ENCODE data around the gene HCRTR1.

Gene HCRTR1

DNA sequence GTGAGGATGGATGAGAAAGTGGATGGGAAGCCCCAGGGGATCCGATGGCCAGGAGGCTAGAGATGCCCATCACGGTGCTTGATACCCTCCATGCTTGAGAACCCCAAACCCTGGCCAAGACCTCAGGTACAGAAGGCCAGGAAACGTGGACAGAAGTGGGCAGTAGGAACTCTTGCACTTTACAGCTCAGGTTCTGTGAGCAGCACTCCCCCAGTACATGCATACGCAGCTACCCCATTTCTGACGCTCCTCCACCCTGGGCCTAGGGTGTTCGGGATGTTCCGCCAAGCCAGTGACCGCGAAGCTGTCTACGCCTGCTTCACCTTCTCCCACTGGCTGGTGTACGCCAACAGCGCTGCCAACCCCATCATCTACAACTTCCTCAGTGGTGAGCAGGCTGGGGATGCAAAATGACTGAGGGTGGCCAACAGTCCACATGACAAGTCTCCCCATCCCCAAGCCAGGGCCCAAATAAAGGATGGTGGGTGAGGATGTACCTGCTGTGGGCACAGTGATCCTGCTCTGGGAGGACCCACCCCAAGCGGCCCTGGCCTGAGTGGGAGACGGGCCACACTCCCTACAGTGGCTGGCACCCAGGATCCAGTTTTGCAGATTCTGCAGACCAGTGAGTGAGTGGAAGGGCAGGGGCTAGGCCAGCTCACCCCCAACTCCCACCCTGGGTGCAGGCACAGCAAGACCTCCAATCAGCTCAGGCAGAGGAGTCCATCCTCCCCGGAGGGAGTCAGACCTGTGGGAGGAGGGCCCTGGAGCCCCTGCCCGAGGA lies 7.4 kb downstream of the HCRTR1 start:
- Histone ChIP-seq H3K27ac (peak overlapping the region in 8 of 11 experiments; percentile 30 to 69 (median 63); a peak in 16 of 22 replicates), H3K27me3 (no peaks in the 10 kb centered on the region), H3K4me3 (no peak overlapping the region), H3K9ac (peak overlapping the region in 1 of 11 experiments; percentile 30; a peak in 1 of 22 replicates), H4K20me1 (peaks cover 0 to 28% (median 0%) of the 10 kb centered on the region in 11 experiments; a peak in 4 of 22 replicates), H3K4me2 (peak overlapping the region; percentile 29 to 81 (median 62); a peak in 20 of 22 replicates), H3K36me3 (peaks cover 21 to 32% (median 25%) of the 10 kb centered on the region in 11 experiments), H3K4me1 (peaks cover 24 to 63% (median 48%) of the 10 kb centered on the region in 10 experiments), H3K9me3 (replicated peaks in 1 of 11) (no peaks in the 10 kb centered on the region)
- TF ChIP-seq Cebpa-rat (IDR thresholded peaks at IDR 0.05) = no peak

DNA sequence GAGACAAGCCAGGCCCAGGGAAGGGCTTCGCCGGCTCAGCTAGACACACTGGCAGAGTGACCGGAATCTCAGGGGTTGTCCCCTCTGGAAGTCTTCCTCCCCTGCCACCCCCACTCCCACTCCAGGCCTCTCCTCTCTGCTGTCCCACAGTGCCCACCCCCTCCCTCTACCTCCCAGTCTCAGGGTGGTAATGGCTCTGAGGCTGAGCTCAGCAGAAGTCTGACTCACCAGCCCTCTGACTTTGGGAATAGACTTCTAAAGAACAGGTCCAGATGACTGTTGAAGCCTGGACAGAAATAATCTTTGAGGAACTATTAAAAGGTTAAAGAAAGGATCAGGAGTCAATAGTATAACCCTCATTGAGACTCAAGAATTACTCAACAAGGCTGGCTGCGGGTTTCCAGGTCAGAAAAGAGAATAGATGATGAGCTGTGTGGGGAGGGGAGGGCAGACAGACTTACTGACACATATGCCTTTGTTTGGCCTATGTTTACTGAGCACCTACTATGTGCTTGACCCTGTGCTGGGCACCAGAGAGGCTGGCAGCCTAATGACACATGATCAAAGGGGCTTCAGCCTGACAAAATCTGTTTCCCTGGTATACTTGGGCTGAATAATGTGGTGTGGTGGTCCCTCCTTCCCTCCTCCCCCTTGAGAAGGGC lies 8.2 kb downstream of the HCRTR1 start:
- peak overlapping the region in 8 of 11 experiments; percentile 30 to 69 (median 63); a peak in 14 of 22 replicates for H3K27ac ChIP-seq
- peaks cover 29 to 39% (median 33%) of the 10 kb centered on the region in 11 experiments for H3K36me3 ChIP-seq
- peak overlapping the region in 4 of 11 experiments; percentile 8 to 44 (median 10); a peak in 1 of 22 replicates for H3K9ac ChIP-seq
- H4K20me1 ChIP-seq = peaks cover 0 to 36% (median 0%) of the 10 kb centered on the region in 11 experiments; a peak in 4 of 22 replicates
- H3K4me3 ChIP-seq = no peak overlapping the region
- no peaks in the 10 kb centered on the region for H3K27me3 ChIP-seq
- no peak for TF ChIP-seq Cebpa-rat (IDR thresholded peaks at IDR 0.05)
- no peaks in the 10 kb centered on the region for H3K9me3 ChIP-seq (replicated peaks in 1 of 11)
- H3K4me1 ChIP-seq = peaks cover 19 to 58% (median 45%) of the 10 kb centered on the region in 10 experiments
- peak overlapping the region in 5 of 11 experiments; percentile 24 to 75 (median 63); a peak in 11 of 22 replicates for H3K4me2 ChIP-seq

DNA sequence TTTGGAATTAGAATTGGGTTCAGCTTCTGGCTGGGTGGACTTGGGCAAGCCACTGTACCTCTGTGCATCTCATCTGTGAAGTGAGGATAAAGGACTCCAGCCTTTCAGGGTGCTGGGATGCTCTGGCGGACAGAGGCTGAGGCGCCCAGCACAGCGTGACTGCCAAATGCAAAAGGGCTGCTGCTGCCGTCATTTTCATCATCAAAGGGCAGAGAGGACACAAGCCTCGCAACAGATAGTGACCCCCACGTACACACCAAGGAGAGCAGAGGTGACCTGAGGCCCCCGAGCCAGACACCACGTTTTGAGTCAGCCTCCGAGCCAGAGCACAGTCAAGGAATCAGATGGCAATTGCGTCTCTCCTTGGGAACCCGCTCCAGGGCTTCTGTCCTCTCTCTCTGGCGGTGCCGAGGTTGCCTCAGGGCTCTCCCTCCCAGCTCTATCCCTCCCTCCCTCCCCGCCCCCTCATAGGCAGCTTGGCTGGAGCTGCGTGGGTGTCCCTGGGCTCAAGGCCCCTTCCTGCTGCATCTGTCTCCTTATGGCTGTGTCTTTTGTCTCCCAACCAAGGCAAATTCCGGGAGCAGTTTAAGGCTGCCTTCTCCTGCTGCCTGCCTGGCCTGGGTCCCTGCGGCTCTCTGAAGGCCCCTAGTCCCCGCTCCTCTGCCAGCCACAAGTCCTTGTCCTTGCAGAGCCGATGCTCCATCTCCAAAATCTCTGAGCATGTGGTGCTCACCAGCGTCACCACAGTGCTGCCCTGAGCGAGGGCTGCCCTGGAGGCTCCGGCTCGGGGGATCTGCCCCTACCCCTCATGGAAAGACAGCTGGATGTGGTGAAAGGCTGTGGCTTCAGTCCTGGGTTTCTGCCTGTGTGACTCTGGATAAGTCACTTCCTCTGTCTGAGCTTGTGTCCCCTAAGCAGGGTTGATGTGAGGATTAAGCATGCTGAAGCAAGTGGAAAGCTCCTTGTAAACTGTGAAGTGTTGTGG lies 9.0 kb downstream of the HCRTR1 start:
- peaks cover 37 to 48% (median 41%) of the 10 kb centered on the region in 11 experiments for H3K36me3 ChIP-seq
- TF ChIP-seq Cebpa-rat (IDR thresholded peaks at IDR 0.05) = no peak
- H3K27ac ChIP-seq = peak overlapping the region in 9 of 11 experiments; percentile 7 to 69 (median 62); a peak in 16 of 22 replicates
- no peaks in the 10 kb centered on the region for H3K27me3 ChIP-seq
- H3K9ac ChIP-seq = peak overlapping the region in 8 of 11 experiments; percentile 7 to 48 (median 36); a peak in 10 of 22 replicates
- peak overlapping the region in 8 of 11 experiments; percentile 18 to 75 (median 54); a peak in 13 of 22 replicates for H3K4me2 ChIP-seq
- H3K4me1 ChIP-seq = peaks cover 23 to 58% (median 46%) of the 10 kb centered on the region in 10 experiments
- peaks cover 0 to 40% (median 0%) of the 10 kb centered on the region in 11 experiments; a peak in 4 of 22 replicates for H4K20me1 ChIP-seq
- no peak overlapping the region for H3K4me3 ChIP-seq
- H3K9me3 ChIP-seq (replicated peaks in 1 of 11) = no peaks in the 10 kb centered on the region

DNA sequence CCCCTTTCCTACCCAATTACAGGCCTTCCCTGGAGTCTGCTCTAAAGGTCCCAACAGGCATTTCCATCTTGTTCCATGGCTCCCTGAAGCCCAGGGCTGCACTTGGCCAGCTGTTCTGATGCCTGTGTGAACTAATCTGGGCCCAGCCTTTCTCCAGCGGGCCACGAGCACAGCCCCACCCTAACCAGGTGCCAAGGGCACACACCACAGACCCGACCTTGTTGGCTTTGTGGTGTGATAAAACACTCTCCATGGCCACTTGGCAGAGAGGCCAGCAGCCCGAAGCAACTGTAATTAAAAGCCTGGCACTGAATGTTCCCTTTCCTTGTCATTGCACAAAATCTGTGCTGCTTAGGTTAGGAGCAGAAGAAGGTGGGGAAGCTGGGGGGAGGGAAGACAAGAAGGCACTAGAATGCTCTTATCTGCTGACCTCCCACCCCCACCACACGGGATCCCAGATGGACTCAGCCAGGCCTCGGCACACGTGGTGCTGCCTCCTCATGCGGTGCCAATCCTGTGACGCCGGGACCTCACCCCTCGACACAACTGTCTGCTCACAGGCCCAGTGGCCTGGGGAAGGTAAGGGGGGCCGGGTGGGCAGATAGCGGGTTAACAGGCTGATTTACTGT lies 9.9 kb downstream of the HCRTR1 start:
- Histone ChIP-seq H3K9me3 (replicated peaks in 1 of 11) (no peaks in the 10 kb centered on the region), H3K4me2 (peak overlapping the region in 8 of 11 experiments; percentile 18 to 75 (median 54); a peak in 13 of 22 replicates), H3K36me3 (peaks cover 46 to 57% (median 50%) of the 10 kb centered on the region in 11 experiments), H3K27me3 (no peaks in the 10 kb centered on the region), H3K27ac (peak overlapping the region in 8 of 11 experiments; percentile 7 to 69 (median 53); a peak in 13 of 22 replicates), H3K4me1 (peaks cover 32 to 60% (median 52%) of the 10 kb centered on the region in 10 experiments), H4K20me1 (peaks cover 0 to 46% (median 4%) of the 10 kb centered on the region in 11 experiments; a peak in 10 of 22 replicates), H3K9ac (peak overlapping the region in 9 of 11 experiments; percentile 5 to 48 (median 31); a peak in 10 of 22 replicates), H3K4me3 (no peak overlapping the region)
- TF ChIP-seq Cebpa-rat (IDR thresholded peaks at IDR 0.05) = no peak

DNA sequence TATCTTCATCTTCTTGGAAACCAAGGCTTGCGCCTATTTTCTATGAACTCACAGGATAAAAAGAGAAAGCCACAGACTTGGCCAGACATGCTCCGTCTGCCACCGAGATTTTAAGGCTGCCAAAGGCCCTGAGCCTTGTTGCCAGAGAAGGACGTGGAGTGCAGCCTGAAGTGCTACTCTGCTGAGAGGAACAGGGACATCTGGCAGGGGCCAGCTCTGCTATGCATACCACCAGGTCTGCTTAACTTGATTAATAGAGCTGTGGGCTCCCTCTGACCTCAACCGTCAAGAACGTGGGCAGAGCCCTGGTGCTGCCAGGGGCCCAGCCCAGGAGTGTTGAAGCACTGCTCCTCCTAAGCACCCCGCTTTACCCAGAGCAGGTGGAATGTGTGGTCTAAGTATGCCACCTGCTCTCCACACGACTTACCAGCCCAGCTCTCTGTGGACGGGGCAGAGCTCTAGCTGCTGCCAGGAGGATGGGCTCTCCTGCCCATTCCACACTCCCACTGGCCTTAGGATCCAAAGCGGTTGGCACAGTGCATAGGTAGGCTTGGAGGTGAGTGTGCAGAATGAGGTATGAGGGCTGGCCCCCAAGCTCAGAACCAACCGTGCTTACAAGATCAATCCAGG lies 10.6 kb downstream of the HCRTR1 start:
- peak overlapping the region in 3 of 11 experiments; percentile 43 to 64 (median 63); a peak in 2 of 22 replicates for H3K4me2 ChIP-seq
- H3K27me3 ChIP-seq = no peaks in the 10 kb centered on the region
- TF ChIP-seq Cebpa-rat (IDR thresholded peaks at IDR 0.05) = no peak
- H3K9ac ChIP-seq = peak overlapping the region in 3 of 11 experiments; percentile 31 to 48 (median 32); a peak in 1 of 22 replicates
- peaks cover 0 to 52% (median 7%) of the 10 kb centered on the region in 11 experiments; a peak in 12 of 22 replicates for H4K20me1 ChIP-seq
- H3K9me3 ChIP-seq (replicated peaks in 1 of 11) = no peaks in the 10 kb centered on the region
- H3K27ac ChIP-seq = peak overlapping the region in 3 of 11 experiments; percentile 7 to 64 (median 18); a peak in 2 of 22 replicates
- no peak overlapping the region for H3K4me3 ChIP-seq
- H3K36me3 ChIP-seq = peaks cover 52 to 63% (median 56%) of the 10 kb centered on the region in 11 experiments
- H3K4me1 ChIP-seq = peaks cover 33 to 65% (median 52%) of the 10 kb centered on the region in 10 experiments

DNA sequence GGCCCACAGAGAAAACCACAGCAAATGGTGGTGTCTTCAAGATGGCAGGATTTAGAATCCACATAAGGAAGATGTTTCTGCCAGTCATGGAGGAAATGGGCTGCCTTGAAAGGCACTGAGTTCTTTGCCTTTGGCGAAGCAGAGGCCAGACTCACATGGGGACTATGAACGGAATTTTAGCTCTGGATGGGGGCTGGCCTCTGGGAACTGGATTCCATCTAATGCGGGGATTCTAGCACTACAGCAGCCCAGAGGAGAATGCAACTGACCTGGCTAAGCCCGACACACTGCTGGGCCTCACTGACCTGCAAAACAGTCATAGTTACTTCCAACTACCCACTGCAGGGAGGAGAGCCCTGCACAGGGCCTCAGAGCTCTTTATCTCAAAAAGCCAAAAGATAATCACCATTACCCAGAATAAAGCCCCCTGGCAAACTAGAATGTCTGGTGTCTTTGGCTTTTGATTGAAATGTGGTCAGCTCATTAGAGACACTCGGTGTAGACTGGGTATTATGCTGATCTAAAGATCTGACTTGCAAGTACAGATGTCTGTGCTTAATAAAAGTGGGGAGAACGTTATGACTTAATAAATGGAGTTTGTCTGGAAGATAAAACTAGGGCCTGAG lies 11.6 kb downstream of the HCRTR1 start:
- no peaks in the 10 kb centered on the region for H3K9me3 ChIP-seq (replicated peaks in 1 of 11)
- no peaks in the 10 kb centered on the region for H3K27me3 ChIP-seq
- H3K4me3 ChIP-seq = no peak overlapping the region
- peaks cover 61 to 72% (median 65%) of the 10 kb centered on the region in 11 experiments for H3K36me3 ChIP-seq
- H3K9ac ChIP-seq = no peak overlapping the region
- H3K27ac ChIP-seq = no peak overlapping the region
- no peak for TF ChIP-seq Cebpa-rat (IDR thresholded peaks at IDR 0.05)
- H4K20me1 ChIP-seq = peaks cover 0 to 52% (median 9%) of the 10 kb centered on the region in 11 experiments; a peak in 13 of 22 replicates
- H3K4me2 ChIP-seq = no peak overlapping the region
- H3K4me1 ChIP-seq = peaks cover 26 to 56% (median 43%) of the 10 kb centered on the region in 10 experiments

DNA sequence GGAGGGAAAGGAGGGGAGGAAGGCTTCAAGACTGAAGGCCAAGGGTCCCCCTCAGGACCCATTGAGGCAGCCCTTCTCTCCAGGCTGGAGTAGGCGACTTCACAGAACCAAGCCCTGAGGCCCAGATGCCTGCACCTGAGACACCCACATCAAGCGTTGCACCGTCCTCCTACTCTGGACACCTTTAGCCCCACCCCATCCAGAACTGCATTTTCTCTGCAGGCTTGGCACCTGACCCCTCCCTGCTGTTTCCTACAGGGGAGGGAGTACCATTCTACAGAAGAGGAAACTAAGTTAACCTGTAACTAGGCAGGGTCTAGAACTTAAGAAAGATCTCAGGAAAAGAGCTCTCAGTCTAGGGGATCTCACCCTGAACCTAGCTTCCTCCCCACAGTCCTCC lies 15.2 kb downstream of the HCRTR1 start:
- no peaks in the 10 kb centered on the region for H3K9me3 ChIP-seq (replicated peaks in 1 of 11)
- no peak overlapping the region for H3K4me3 ChIP-seq
- no peak for TF ChIP-seq Cebpa-rat (IDR thresholded peaks at IDR 0.05)
- H4K20me1 ChIP-seq = peaks cover 26 to 73% (median 40%) of the 10 kb centered on the region in 11 experiments; a peak in 20 of 22 replicates
- no peaks in the 10 kb centered on the region for H3K27me3 ChIP-seq
- H3K4me2 ChIP-seq = no peak overlapping the region
- peaks cover 10 to 26% (median 16%) of the 10 kb centered on the region in 10 experiments; a peak in 19 of 20 replicates for H3K4me1 ChIP-seq
- peak overlapping the region in 1 of 11 experiments; percentile 47; a peak in 2 of 22 replicates for H3K9ac ChIP-seq
- peaks cover 76 to 90% (median 83%) of the 10 kb centered on the region in 11 experiments for H3K36me3 ChIP-seq
- peak overlapping the region in 2 of 11 experiments; percentile 10 to 11; a peak in 2 of 22 replicates for H3K27ac ChIP-seq
